Activated CD8-positive, alpha-beta T cell treated with anti-CD3 and anti-CD28 coated beads, Interleukin-2, amount 10 ng/mL, durations not matched to agents 7 days and 5 days (primary cell): Measurements from ENCODE around the gene PXN. TPM values are rescaled to one million over a fixed set of nuclear protein-coding genes. Genes with fewer than 3 reads are reported as not detected.
A peak's percentile ranks its signal among the peaks of the same experiment; 100 is the strongest.
"Not testable (repeated sequence)": the region's sequence is repeated elsewhere in the genome, so short reads cannot be mapped to it uniquely, and the experiment has no call there.

Experiments used
- ATAC-seq: fragments of 150-1000 bp; cut with Tn5 transposase; one replicate; pipeline ENCODE4 v1.10.0; 2021; ENCODE audit warnings: moderate library complexity
- CTCF ChIA-PET: fragments of 350-600 bp; sonication (Branson Sonifier 250); formaldehyde crosslinking; loops from one replicate; lab custom pipeline; 2021; ENCODE audit warnings: antibody characterized with exemption; lab: Charles Lee
- POLR2A ChIA-PET: fragments of 350-600 bp; sonication (Branson Sonifier 250); formaldehyde crosslinking; loops from one replicate; lab custom pipeline; 2021; ENCODE audit warnings: antibody characterized with exemption; lab: Charles Lee
- DNase-seq: peaks from one replicate; pipeline ENCODE4 v3.0.0-alpha.2; 2020
- H3K27ac Mint-ChIP-seq: one replicate; pipeline ENCODE4 v1.8.0; 2021; ENCODE audit warnings: mild to moderate bottlenecking, mixed read lengths
- H3K27me3 Mint-ChIP-seq: one replicate; pipeline ENCODE4 v1.8.0; 2021; ENCODE audit warnings: low read depth, mixed read lengths
- H3K36me3 Mint-ChIP-seq: one replicate; pipeline ENCODE4 v1.8.0; 2021; ENCODE audit warnings: low read depth, mixed read lengths
- H3K4me1 Mint-ChIP-seq: one replicate; pipeline ENCODE4 v1.8.0; 2021; ENCODE audit warnings: low read depth, mixed read lengths
- H3K4me3 Mint-ChIP-seq: one replicate; pipeline ENCODE4 v1.8.0; 2021; ENCODE audit warnings: mild to moderate bottlenecking, mixed read lengths
- H3K9me3 Mint-ChIP-seq: one replicate; pipeline ENCODE4 v1.8.0; 2022; ENCODE audit warnings: mixed read lengths; ENCODE audit not compliant: insufficient read depth
- total RNA-seq, 2 experiments: library from RNA; stranded (reverse); gene quantifications; one replicate each; pipeline ENCODE4 v1.2.3, GENCODE V29; 2021

Gene PXN
- total RNA-seq, 2 experiments from 2014 or later, result 123 to 127 TPM

GRCh38 chr12:120261951-120262851 lies 3.3 kb downstream of the PXN start:
- peaks cover 45% of the 10 kb centered on the region for H3K36me3 Mint-ChIP-seq
- peak; percentile 74 for DNase-seq
- H3K9me3 Mint-ChIP-seq, result no peaks in the 10 kb centered on the region
- CTCF ChIA-PET, result interaction anchor here (0.9 to 24.5 kb wide), 6 partner anchors 10 to 61 kb away, joined by 3 to 922 read pairs (median 35); partner anchors contain the start of genes RPLP0 and SIRT4
- H3K27me3 Mint-ChIP-seq, result no peaks in the 10 kb centered on the region
- POLR2A ChIA-PET, result interaction anchor here (1.0 to 11.8 kb wide), 10 partner anchors 9 to 141 kb away, joined by 3 to 224 read pairs (median 10); partner anchors contain the start of genes RNU4-1, RNU4-2 and RPLP0
- peak overlapping the region; percentile 61 for H3K27ac Mint-ChIP-seq
- H3K4me3 Mint-ChIP-seq, result peak overlapping the region; percentile 81
- peaks cover 74% of the 10 kb centered on the region for H3K4me1 Mint-ChIP-seq
- ATAC-seq, result peak; percentile 37

GRCh38 chr12:120260607-120261006 lies 4.9 kb downstream of the PXN start:
- ChIA-PET CTCF (interaction anchor here (3.0 to 24.5 kb wide), 3 partner anchors 9 to 59 kb away, joined by 17 to 922 read pairs (median 53); partner anchors contain the start of gene RPLP0), POLR2A (interaction anchor here (2.0 to 11.8 kb wide), 2 partner anchors 31 to 33 kb away, joined by 13 to 224 read pairs; partner anchors contain the start of genes RNU4-1 and RNU4-2)
- ATAC-seq, result no peak
- peaks cover 78% of the 10 kb centered on the region for H3K4me1 Mint-ChIP-seq
- H3K27ac Mint-ChIP-seq, result no peak overlapping the region
- DNase-seq, result no peak
- H3K27me3 Mint-ChIP-seq, result no peaks in the 10 kb centered on the region
- no peak overlapping the region for H3K4me3 Mint-ChIP-seq
- H3K36me3 Mint-ChIP-seq, result peaks cover 52% of the 10 kb centered on the region
- H3K9me3 Mint-ChIP-seq, result no peaks in the 10 kb centered on the region

- Mint-ChIP-seq H3K9me3 (no peaks in the 10 kb centered on the region), H3K36me3 (peaks cover 56% of the 10 kb centered on the region), H3K27ac (peak overlapping the region; percentile 20), H3K27me3 (no peaks in the 10 kb centered on the region), H3K4me1 (peaks cover 82% of the 10 kb centered on the region), H3K4me3 (no peak overlapping the region)
- no peak for ATAC-seq
- DNase-seq, result no peak
- CTCF ChIA-PET, result interaction anchor here (5.8 to 24.5 kb wide), 2 partner anchors 8 to 31 kb away, joined by 53 to 922 read pairs; no protein-coding TSS in a partner anchor
- POLR2A ChIA-PET, result interaction anchor here (0.6 to 11.8 kb wide), 3 partner anchors 13 to 32 kb away, joined by 3 to 224 read pairs (median 3); partner anchors contain the start of genes RNU4-1 and RNU4-2
Measured at GRCh38 chr12:120259418-120260202, 5.9 kb downstream of the PXN start.

- Mint-ChIP-seq H3K27ac (peak overlapping the region; percentile 46), H3K27me3 (no peaks in the 10 kb centered on the region), H3K4me1 (peaks cover 81% of the 10 kb centered on the region), H3K9me3 (no peaks in the 10 kb centered on the region), H3K36me3 (peaks cover 53% of the 10 kb centered on the region), H3K4me3 (no peak overlapping the region)
- ChIA-PET POLR2A (interaction anchor here (1.7 to 11.8 kb wide), 3 partner anchors 26 to 57 kb away, joined by 3 to 224 read pairs (median 8); partner anchors contain the start of genes RNU4-1, RNU4-2 and RPLP0), CTCF (interaction anchor here (1.0 to 24.5 kb wide), 3 partner anchors 7 to 30 kb away, joined by 3 to 922 read pairs (median 53); no protein-coding TSS in a partner anchor)
- DNase-seq, result no peak
- ATAC-seq, result no peak
Measured at GRCh38 chr12:120258323-120258896, 7.1 kb downstream of the PXN start.

- Mint-ChIP-seq H3K4me1 (peaks cover 81% of the 10 kb centered on the region), H3K4me3 (no peak overlapping the region), H3K9me3 (no peaks in the 10 kb centered on the region), H3K36me3 (peaks cover 50% of the 10 kb centered on the region), H3K27me3 (no peaks in the 10 kb centered on the region), H3K27ac (peak overlapping the region; percentile 1)
- DNase-seq (no peak), ATAC-seq (no peak)
- POLR2A ChIA-PET, result interaction anchor here (0.7 to 11.8 kb wide), 3 partner anchors 29 to 56 kb away, joined by 4 to 224 read pairs (median 8); partner anchors contain the start of genes RNU4-1, RNU4-2 and RPLP0
- CTCF ChIA-PET, result interaction anchor here (1.0 to 24.5 kb wide), 5 partner anchors 8 to 28 kb away, joined by 3 to 922 read pairs (median 8); partner anchors contain the start of gene PXN
Measured at GRCh38 chr12:120257041-120257821, 8.3 kb downstream of the PXN start.

GRCh38 chr12:120254809-120255208 lies 10.7 kb downstream of the PXN start:
- DNase-seq (no peak), ATAC-seq (no peak)
- H3K4me1 Mint-ChIP-seq, result peaks cover 79% of the 10 kb centered on the region
- H3K4me3 Mint-ChIP-seq, result no peak overlapping the region
- CTCF ChIA-PET, result interaction anchor here (0.8 to 24.5 kb wide), 8 partner anchors 7 to 54 kb away, joined by 3 to 922 read pairs (median 16); partner anchors contain the start of genes PXN and RPLP0
- POLR2A ChIA-PET, result interaction anchor here (0.7 to 9.8 kb wide), 3 partner anchors 27 to 54 kb away, joined by 4 to 113 read pairs (median 7); partner anchors contain the start of genes RNU4-1, RNU4-2 and RPLP0
- no peaks in the 10 kb centered on the region for H3K27me3 Mint-ChIP-seq
- H3K27ac Mint-ChIP-seq, result peak overlapping the region; percentile 36
- H3K36me3 Mint-ChIP-seq, result peaks cover 51% of the 10 kb centered on the region
- no peaks in the 10 kb centered on the region for H3K9me3 Mint-ChIP-seq

GRCh38 chr12:120253313-120253712 lies 12.2 kb downstream of the PXN start:
- ChIA-PET POLR2A (interaction anchor here (1.3 to 9.8 kb wide), 5 partner anchors 9 to 53 kb away, joined by 3 to 113 read pairs (median 9); partner anchors contain the start of genes PXN, RNU4-1, RNU4-2 and RPLP0), CTCF (interaction anchor here (1.9 to 24.5 kb wide), 5 partner anchors 8 to 52 kb away, joined by 9 to 922 read pairs (median 34); partner anchors contain the start of genes PXN and RPLP0)
- ATAC-seq (peak; percentile 36), DNase-seq (peak; percentile 68)
- Mint-ChIP-seq H3K36me3 (peaks cover 59% of the 10 kb centered on the region), H3K4me1 (peaks cover 82% of the 10 kb centered on the region), H3K27ac (peak overlapping the region; percentile 88), H3K4me3 (peak overlapping the region; percentile 60)
- H3K27me3 Mint-ChIP-seq, H3K9me3 Mint-ChIP-seq: not testable (repeated sequence)

GRCh38 chr12:120252071-120252906 lies 13.2 kb downstream of the PXN start:
- Mint-ChIP-seq H3K27me3 (peaks cover 9% of the 10 kb centered on the region), H3K9me3 (no peaks in the 10 kb centered on the region), H3K36me3 (peaks cover 65% of the 10 kb centered on the region), H3K4me1 (peaks cover 85% of the 10 kb centered on the region), H3K4me3 (peak overlapping the region; percentile 60), H3K27ac (peak overlapping the region; percentile 88)
- peak; percentile 88 for DNase-seq
- CTCF ChIA-PET, result interaction anchor here (1.9 to 24.5 kb wide), 5 partner anchors 9 to 51 kb away, joined by 9 to 922 read pairs (median 40); partner anchors contain the start of genes PXN and RPLP0
- POLR2A ChIA-PET, result interaction anchor here (0.8 to 9.8 kb wide), 6 partner anchors 10 to 52 kb away, joined by 3 to 113 read pairs (median 9); partner anchors contain the start of genes PXN, RNU4-1, RNU4-2 and RPLP0
- ATAC-seq, result peak; percentile 86
